Measurements from ENCODE around the gene CCDC88C.

DNA sequence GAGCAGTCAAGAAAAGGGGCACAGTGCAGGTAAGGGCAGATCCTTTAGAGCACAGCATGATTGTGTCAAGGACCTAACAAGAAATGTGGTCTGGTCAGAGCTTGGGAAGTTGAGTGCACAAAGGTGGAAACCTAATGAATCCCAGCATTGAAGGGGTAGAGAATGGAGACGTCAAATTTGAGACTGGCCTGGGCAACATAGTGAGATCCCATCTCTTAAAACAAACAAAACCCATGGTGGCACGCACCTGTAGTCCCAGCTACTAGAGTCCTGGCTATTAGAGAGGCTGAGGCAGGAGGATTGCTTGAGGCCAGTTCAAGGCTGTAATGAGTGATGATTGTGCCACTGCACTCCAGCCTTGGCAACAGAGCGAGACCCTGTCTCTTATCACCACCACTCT is 37.0 kb upstream of the CCDC88C start:
- TF ChIP-seq, protein P1, sequence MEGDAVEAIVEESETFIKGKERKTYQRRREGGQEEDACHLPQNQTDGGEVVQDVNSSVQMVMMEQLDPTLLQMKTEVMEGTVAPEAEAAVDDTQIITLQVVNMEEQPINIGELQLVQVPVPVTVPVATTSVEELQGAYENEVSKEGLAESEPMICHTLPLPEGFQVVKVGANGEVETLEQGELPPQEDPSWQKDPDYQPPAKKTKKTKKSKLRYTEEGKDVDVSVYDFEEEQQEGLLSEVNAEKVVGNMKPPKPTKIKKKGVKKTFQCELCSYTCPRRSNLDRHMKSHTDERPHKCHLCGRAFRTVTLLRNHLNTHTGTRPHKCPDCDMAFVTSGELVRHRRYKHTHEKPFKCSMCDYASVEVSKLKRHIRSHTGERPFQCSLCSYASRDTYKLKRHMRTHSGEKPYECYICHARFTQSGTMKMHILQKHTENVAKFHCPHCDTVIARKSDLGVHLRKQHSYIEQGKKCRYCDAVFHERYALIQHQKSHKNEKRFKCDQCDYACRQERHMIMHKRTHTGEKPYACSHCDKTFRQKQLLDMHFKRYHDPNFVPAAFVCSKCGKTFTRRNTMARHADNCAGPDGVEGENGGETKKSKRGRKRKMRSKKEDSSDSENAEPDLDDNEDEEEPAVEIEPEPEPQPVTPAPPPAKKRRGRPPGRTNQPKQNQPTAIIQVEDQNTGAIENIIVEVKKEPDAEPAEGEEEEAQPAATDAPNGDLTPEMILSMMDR (IDR thresholded peaks at IDR 0.05) = no peak
- no peak for TF ChIP-seq POLR2A (IDR thresholded peaks at IDR 0.05)
